ENCODE measurements around the gene ESYT2. TPM values are rescaled to one million over a fixed set of nuclear protein-coding genes. Genes with fewer than 3 reads are reported as not detected.

ESYT2 gene
- total RNA-seq, 1 donor from 2014 or later, result 137 TPM

GRCh38 chr7:158828133-158829020 is 932 bp downstream of the ESYT2 start:
- DNase-seq (ENCODE audit: low read depth), result peak; percentile 57

- peak; percentile 22 for DNase-seq (ENCODE audit: low read depth)
Observed at GRCh38 chr7:158827411-158828132, 1.7 kb downstream of the ESYT2 start.

- no peak for DNase-seq (ENCODE audit: low read depth)
Observed at GRCh38 chr7:158825628-158826289, 3.5 kb downstream of the ESYT2 start.

- DNase-seq (ENCODE audit: low read depth), result peak; percentile 64
Observed at GRCh38 chr7:158824028-158824427, 5.3 kb downstream of the ESYT2 start.

GRCh38 chr7:158821171-158822031 is 7.9 kb downstream of the ESYT2 start:
- peak; percentile 81 for DNase-seq (ENCODE audit: low read depth)

GRCh38 chr7:158820656-158821055 is 8.7 kb downstream of the ESYT2 start:
- no peak for DNase-seq (ENCODE audit: low read depth)

- no peak for DNase-seq (ENCODE audit: low read depth)
Observed at GRCh38 chr7:158819571-158820203, 9.6 kb downstream of the ESYT2 start.

GRCh38 chr7:158818325-158819213 is 10.7 kb downstream of the ESYT2 start:
- DNase-seq (ENCODE audit: low read depth), result peak; percentile 100

GRCh38 chr7:158816995-158817394 is 12.3 kb downstream of the ESYT2 start:
- DNase-seq (ENCODE audit: low read depth), result no peak

- DNase-seq (ENCODE audit: low read depth), result no peak
Observed at GRCh38 chr7:158816271-158816670, 13.0 kb downstream of the ESYT2 start.

- no peak for DNase-seq (ENCODE audit: low read depth)
Observed at GRCh38 chr7:158815800-158816128, 13.5 kb downstream of the ESYT2 start.

- DNase-seq (ENCODE audit: low read depth), result peak; percentile 60
Observed at GRCh38 chr7:158815083-158815799, 14.1 kb downstream of the ESYT2 start.

- DNase-seq (ENCODE audit: low read depth), result no peak
Observed at GRCh38 chr7:158814637-158815036, 14.7 kb downstream of the ESYT2 start.

GRCh38 chr7:158812684-158813083 is 16.6 kb downstream of the ESYT2 start:
- DNase-seq (ENCODE audit: low read depth), result no peak

- DNase-seq (ENCODE audit: low read depth), result no peak
Observed at GRCh38 chr7:158811894-158812293, 17.4 kb downstream of the ESYT2 start.

- DNase-seq (ENCODE audit: low read depth), result no peak
Observed at GRCh38 chr7:158811461-158811860, 17.8 kb downstream of the ESYT2 start.

GRCh38 chr7:158810846-158811245 is 18.5 kb downstream of the ESYT2 start:
- DNase-seq (ENCODE audit: low read depth), result no peak

- peak; percentile 53 for DNase-seq (ENCODE audit: low read depth)
Observed at GRCh38 chr7:158809596-158809995, 19.7 kb downstream of the ESYT2 start.

- no peak for DNase-seq (ENCODE audit: low read depth)
Observed at GRCh38 chr7:158808126-158808525, 21.2 kb downstream of the ESYT2 start.
